ENCODE measurements around the gene COLEC11. TPM values are rescaled to one million over a fixed set of nuclear protein-coding genes. Genes with fewer than 3 reads are reported as not detected.

The COLEC11 gene
- total and polyA plus RNA-seq, 9 of the 15 experiments (the other 6 are each of a cell fraction or from before 2014, with no cell fraction given) = 0.32 to 4.3 (median 1.8) TPM

- TF ChIP-seq YY1 (IDR thresholded peaks at IDR 0.05; ENCODE audit: borderline replicate concordance in 1 of 3, control insufficient read depth in 1 of 3, extremely low read depth in 1 of 3, insufficient read depth in 3 of 3, insufficient read length in 1 of 3, insufficient replicate concordance in 2 of 3, low read depth in 1 of 3, low read length in 2 of 3) = peak in 1 of 3 experiments; percentile 4
- no peak for TF ChIP-seq HES1 (IDR thresholded peaks at IDR 0.05; ENCODE audit: low read depth)
- 0 out of 2 replicates have a peak, but pooled peaks have one; percentile 73 for TF ChIP-seq ZNF511 (CRISPR knock-in tag; IDR thresholded peaks at IDR 0.05)
- TF ChIP-seq TEAD4 (IDR thresholded peaks at IDR 0.05; ENCODE audit: low read length) = no peak
- TF ChIP-seq TEAD4 (CRISPR knock-in tag; IDR thresholded peaks at IDR 0.05; ENCODE audit: borderline replicate concordance) = no peak
- TF ChIP-seq ZBTB11 (CRISPR knock-in tag; IDR thresholded peaks at IDR 0.05) = 0 out of 6 replicates have a peak, but pooled peaks of 1 of the 3 experiments have one; percentile 34
- TF ChIP-seq ZBTB8A (IDR thresholded peaks at IDR 0.05; ENCODE audit: partially characterized antibody) = no peak
- no peak for TF ChIP-seq ZKSCAN1 (IDR thresholded peaks at IDR 0.05; ENCODE audit: low read depth, low read length)
- TF ChIP-seq SMAD1 (IDR thresholded peaks at IDR 0.05; ENCODE audit: low read depth, low read length, partially characterized antibody) = no peak
- no peak for TF ChIP-seq SNRNP70 (optimal IDR thresholded peaks at IDR 0.05; ENCODE audit: low read depth, low read length)
- TF ChIP-seq CEBPG (CRISPR knock-in tag; IDR thresholded peaks at IDR 0.05) = no peak
- TF ChIP-seq CEBPG (tag; conservative IDR thresholded peaks at IDR 0.05 in 1 of 2, IDR thresholded peaks at IDR 0.05 in 1 of 2) = no peak
- TF ChIP-seq EP300 (IDR thresholded peaks at IDR 0.05; ENCODE audit: low read length) = no peak
- no peak for TF ChIP-seq CTCFL (IDR thresholded peaks at IDR 0.05; ENCODE audit: borderline replicate concordance, insufficient read depth, low read depth, low read length, poor library complexity, severe bottlenecking)
- no peak for TF ChIP-seq XRCC5 (IDR thresholded peaks at IDR 0.05; ENCODE audit: low read depth, low read length)
These were observed 37.2 kb upstream of the COLEC11 start (continued) for GRCh38 chr2:3557639-3558204.
